B cell (primary cell): ENCODE results near the gene DUSP16. TPM values are rescaled to one million over a fixed set of nuclear protein-coding genes. Genes with fewer than 3 reads are reported as not detected.

ENCODE experiments used
- ATAC-seq: fragments of 200-7000 bp; cut with Tn5 transposase; one replicate; pipeline ENCODE4 v1.10.0; 2021; ENCODE audit warnings: low read depth, mild to moderate bottlenecking, moderate number of reproducible peaks, moderate library complexity
- CTCF ChIA-PET: fragments of 350-600 bp; sonication (Branson Sonifier 250); formaldehyde crosslinking; loops from one replicate; lab custom pipeline; 2021; ENCODE audit warnings: antibody characterized with exemption, inconsistent platforms; lab: Charles Lee
- POLR2A ChIA-PET: fragments of 350-600 bp; sonication (Branson Sonifier 250); formaldehyde crosslinking; loops from one replicate; lab custom pipeline; 2021; ENCODE audit warnings: antibody characterized with exemption; lab: Charles Lee
- DNase-seq: peaks from one replicate; pipeline ENCODE4 v3.0.0; 2013
- H2AFZ ChIP-seq: 2 replicates; pipeline ENCODE4 v1.6.1; 2012; ENCODE audit warnings: mild to moderate bottlenecking, low read depth, low read length; ENCODE audit not compliant: insufficient read depth, poor library complexity, severe bottlenecking
- H3K27ac ChIP-seq, 2 donors: 1 replicate in 1 of 2; 2 replicates in 1 of 2; pipeline ENCODE4 v1.5.1; 2012 to 2013; ENCODE audit warnings: low read length in 2 of 2, mild to moderate bottlenecking in 2 of 2, moderate library complexity in 1 of 2
- H3K27me3 ChIP-seq, 4 experiments: fragments of 200-600 bp in 1 of 4; sonication (generic) in 1 of 4; replicated peaks in 1 of 4; 1 replicate in 2 of 4; 2 replicates in 2 of 4; pipeline versions ENCODE4 v1.6.1 to v1.7.0; 2013 to 2016; ENCODE audit warnings: low read length in 3 of 4, mild to moderate bottlenecking in 2 of 4, mixed read lengths in 1 of 4, moderate library complexity in 1 of 4; ENCODE audit not compliant: insufficient read depth in 4 of 4, control insufficient read depth in 3 of 4; ENCODE audit errors: control extremely low read depth in 1 of 4
- H3K36me3 ChIP-seq, 2 experiments: replicated peaks in 1 of 2; 1 replicate in 1 of 2; 2 replicates in 1 of 2; pipeline versions ENCODE4 v1.6.1 to v1.7.1; 2013; ENCODE audit warnings: low read length in 1 of 2; ENCODE audit not compliant: insufficient read depth in 2 of 2, control insufficient read depth in 1 of 2; ENCODE audit errors: control extremely low read depth in 1 of 2, extremely low read depth in 1 of 2
- H3K4me1 ChIP-seq, 2 donors: fragments of 200-600 bp in 1 of 2; sonication (generic) in 1 of 2; 1 replicate in 1 of 2; 2 replicates in 1 of 2; pipeline versions ENCODE4 v1.5.1 to v1.6.1; 2013 to 2017; ENCODE audit warnings: low read length in 2 of 2; ENCODE audit not compliant: control insufficient read depth in 2 of 2, insufficient read depth in 2 of 2
- H3K4me2 ChIP-seq: replicated peaks from 2 replicates; pipeline ENCODE3; 2012; ENCODE audit warnings: mild to moderate bottlenecking, low read depth, low read length; ENCODE audit not compliant: poor library complexity, severe bottlenecking
- H3K4me3 ChIP-seq, 5 experiments: fragments of 200-600 bp in 1 of 5; sonication (generic) in 1 of 5; 1 replicate in 3 of 5; 2 replicates in 2 of 5; pipeline versions ENCODE4 v1.5.1 to v1.7.0; 2011 to 2016; ENCODE audit warnings: low read length in 4 of 5, mild to moderate bottlenecking in 4 of 5, low read depth in 2 of 5, control low read depth in 1 of 5, moderate library complexity in 1 of 5; ENCODE audit not compliant: insufficient read depth in 1 of 5; ENCODE audit errors: control extremely low read depth in 1 of 5, extremely low read depth in 1 of 5
- H3K79me2 ChIP-seq: fragments of 200-600 bp; sonication (generic); one replicate; pipeline ENCODE4 v1.6.0; 2016; ENCODE audit warnings: low read length; ENCODE audit not compliant: control insufficient read depth, insufficient read depth
- H3K9ac ChIP-seq: fragments of 200-600 bp; sonication (generic); 2 replicates; pipeline ENCODE4 v1.6.1; 2017; ENCODE audit warnings: mild to moderate bottlenecking, low read length, moderate library complexity
- H3K9me3 ChIP-seq, 3 donors: one replicate each; pipeline versions ENCODE4 v1.6.1 to v1.7.1; 2013; ENCODE audit warnings: low read length in 2 of 3; ENCODE audit not compliant: control insufficient read depth in 2 of 3, insufficient read depth in 1 of 3; ENCODE audit errors: control extremely low read depth in 1 of 3
- H4K20me1 ChIP-seq: 2 replicates; pipeline ENCODE4 v1.6.0; 2012; ENCODE audit warnings: mild to moderate bottlenecking, low read length; ENCODE audit not compliant: insufficient read depth, control insufficient read depth, poor library complexity, severe bottlenecking
- H3K27ac Mint-ChIP-seq: one replicate; pipeline ENCODE4 v1.8.0; 2021; ENCODE audit warnings: mixed read lengths
- H3K27me3 Mint-ChIP-seq: one replicate; pipeline ENCODE4 v1.8.0; 2021; ENCODE audit warnings: mixed read lengths
- H3K4me1 Mint-ChIP-seq: one replicate; pipeline ENCODE4 v1.8.0; 2021; ENCODE audit warnings: mixed read lengths
- H3K4me3 Mint-ChIP-seq: one replicate; pipeline ENCODE4 v1.8.0; 2021; ENCODE audit warnings: mixed read lengths
- H3K9me3 Mint-ChIP-seq: one replicate; pipeline ENCODE4 v1.8.0; 2022; ENCODE audit warnings: mixed read lengths; ENCODE audit not compliant: insufficient read depth
- CTCF ChIP-seq: fragments of 200-600 bp; IDR thresholded peaks from one replicate; pipeline ENCODE4 v1.8.0; 2022; ENCODE audit warnings: antibody characterized with exemption, mild to moderate bottlenecking
- EZH2 ChIP-seq: IDR thresholded peaks from 2 replicates; pipeline ENCODE4 v1.6.1; 2012; ENCODE audit warnings: borderline replicate concordance, low read depth, mild to moderate bottlenecking, moderate library complexity, low read length; ENCODE audit not compliant: insufficient read depth, poor library complexity, severe bottlenecking
- WGBS: methylation state at CpG from one replicate; pipeline ENCODE4 v1.1.5; 2013; ENCODE audit warnings: missing lambda C conversion rate; ENCODE audit not compliant: insufficient coverage; 5-methylcytosine and 5-hydroxymethylcytosine counted together
- intact Hi-C: fragments of 100-400 bp; cut with micrococcal nuclease; formaldehyde crosslinking; loops from one replicate; pipeline ENCODE4 v1.10.0; 2022
- polyA plus RNA-seq: library from polyadenylated mRNA; depleted of rRNA; stranded (reverse); fragments of >200 nt; gene quantifications from 2 replicates; pipeline ENCODE4 v1.2.3, GENCODE V29; 2012
- total RNA-seq, 2 donors: library from RNA; stranded (reverse); fragments of 120-200 nt in 1 of 2; gene quantifications; 1 replicate in 1 of 2; 2 replicates in 1 of 2; pipeline versions ENCODE4 v1.2.3 to v1.2.4, GENCODE V29; 2013 to 2022

The DUSP16 gene
- total and polyA plus RNA-seq, 2 donors (not counting 1 experiment from before 2014, with no cell fraction given), result 0.37 to 5.6 TPM

DNA sequence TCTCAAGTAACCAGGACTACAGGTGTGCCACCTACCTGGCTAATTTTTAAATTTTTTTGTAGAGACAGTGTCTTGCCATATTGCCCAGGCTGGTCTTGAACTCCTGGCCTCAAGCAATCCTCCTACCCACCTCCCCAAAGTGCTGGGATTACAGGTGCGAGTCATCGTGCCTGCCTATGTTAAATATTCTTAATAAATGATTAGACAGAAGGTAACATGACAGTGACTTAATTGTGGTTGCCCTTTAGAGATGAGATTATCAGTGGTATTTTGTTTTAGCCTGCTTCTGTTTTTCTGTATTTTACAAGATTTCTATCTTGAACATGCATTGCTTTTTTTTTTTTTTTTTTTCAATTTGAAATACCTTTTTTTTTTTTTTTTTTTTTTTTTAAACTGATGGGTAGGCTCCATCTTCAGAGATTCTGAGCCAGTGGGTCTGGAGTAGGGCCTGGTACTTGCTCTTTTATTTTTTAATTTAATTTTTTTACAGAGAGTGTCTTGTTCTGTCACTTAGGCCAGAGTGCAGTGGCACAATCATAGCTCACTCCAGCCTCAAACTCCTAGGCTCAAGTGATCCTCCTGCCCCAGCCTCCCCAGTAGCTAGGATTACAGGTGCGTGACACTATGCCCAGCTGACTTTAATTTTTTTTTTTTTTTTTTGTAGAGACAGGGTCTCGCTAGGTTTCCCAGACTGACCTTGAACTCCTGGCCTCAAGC, 117.3 kb downstream of the DUSP16 start:
- no peaks in the 10 kb centered on the region for H3K27me3 Mint-ChIP-seq
- TF ChIP-seq CTCF (no peak), EZH2 (no peak)
- no peaks in the 10 kb centered on the region for H3K79me2 ChIP-seq
- no peaks in the 10 kb centered on the region for H3K4me1 Mint-ChIP-seq
- peaks cover 0 to 2% of the 10 kb centered on the region in 2 experiments for H3K36me3 ChIP-seq
- H2AFZ ChIP-seq, result no peak overlapping the region
- H4K20me1 ChIP-seq, result no peaks in the 10 kb centered on the region
- no peaks in the 10 kb centered on the region for H3K9me3 Mint-ChIP-seq
- ChIA-PET CTCF (interaction anchor here (1.1 to 1.4 kb wide), 2 partner anchors 9 to 23 kb away, joined by 3 read pairs; no protein-coding TSS in a partner anchor), POLR2A (no interaction called here)
- no peak overlapping the region for H3K27ac Mint-ChIP-seq
- ATAC-seq (no peak), DNase-seq (no peak)
- no peak overlapping the region for H3K27ac ChIP-seq
- WGBS, result no CpG with 5 or more reads among the region's 4 CpGs
- no peaks in the 10 kb centered on the region for H3K9me3 ChIP-seq
- no peak overlapping the region for H3K4me2 ChIP-seq
- H3K27me3 ChIP-seq, result no peaks in the 10 kb centered on the region
- intact Hi-C loops, result no loop called here
- H3K9ac ChIP-seq, result no peak overlapping the region
- no peaks in the 10 kb centered on the region for H3K4me1 ChIP-seq
- H3K4me3 ChIP-seq, result no peak overlapping the region
- H3K4me3 Mint-ChIP-seq, result no peak overlapping the region

DNA sequence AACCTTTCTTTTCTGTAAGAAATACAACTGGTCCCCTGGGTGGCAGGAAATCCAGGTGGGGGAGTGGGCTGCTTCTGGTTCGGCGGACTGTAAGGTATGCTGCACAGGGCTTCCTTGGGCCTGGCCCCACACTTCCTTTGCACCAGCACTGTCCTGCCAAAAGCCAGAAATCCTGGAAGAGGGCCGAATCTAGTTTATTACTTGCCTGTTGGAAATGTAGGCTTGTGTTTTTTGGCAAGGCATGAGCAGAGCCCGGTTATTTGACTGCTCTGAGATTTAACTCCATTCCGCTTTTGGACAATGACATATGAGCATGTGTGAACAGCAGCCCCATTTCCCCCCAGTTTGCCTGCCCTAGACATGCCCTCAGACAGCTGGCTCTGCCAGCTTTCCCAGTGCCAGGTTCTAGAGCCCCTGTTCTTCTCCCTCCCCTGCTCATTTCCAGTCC, 119.2 kb downstream of the DUSP16 start:
- no peaks in the 10 kb centered on the region for H3K4me1 ChIP-seq

More for the DNA sequence above, 119.2 kb downstream of the DUSP16 start:
- no peaks in the 10 kb centered on the region for H3K9me3 Mint-ChIP-seq
- TF ChIP-seq EZH2, result no peak
- no peak for TF ChIP-seq CTCF
- Histone ChIP-seq H3K4me3 (no peak overlapping the region), H3K79me2 (peaks cover 4% of the 10 kb centered on the region), H3K9me3 (no peaks in the 10 kb centered on the region), H3K27ac (no peak overlapping the region), H3K9ac (no peak overlapping the region), H3K36me3 (peaks cover 0 to 8% of the 10 kb centered on the region in 2 experiments), H3K27me3 (no peaks in the 10 kb centered on the region), H2AFZ (no peak overlapping the region), H3K4me2 (no peak overlapping the region), H4K20me1 (no peaks in the 10 kb centered on the region)
- no peak overlapping the region for H3K27ac Mint-ChIP-seq
- WGBS, result 96% methylated on average over 5 of the region's 5 CpGs
- H3K27me3 Mint-ChIP-seq, result no peaks in the 10 kb centered on the region
- H3K4me3 Mint-ChIP-seq, result no peak overlapping the region
- intact Hi-C loops, result no loop called here
- no peaks in the 10 kb centered on the region for H3K4me1 Mint-ChIP-seq
- DNase-seq, result no peak
- ChIA-PET POLR2A (interaction anchor here (0.6 kb wide), 1 partner anchor 90 kb away, joined by 4 read pairs; no protein-coding TSS in a partner anchor), CTCF (interaction anchor here (0.6 kb wide), 1 partner anchor 58 kb away, joined by 3 read pairs; no protein-coding TSS in a partner anchor)
- ATAC-seq, result no peak
